ENCODE measurements around the gene NLRP10.
"Not testable (repeated sequence)": the region's sequence is repeated elsewhere in the genome, so short reads cannot be mapped to it uniquely, and the experiment has no call there.

The NLRP10 gene, protein sequence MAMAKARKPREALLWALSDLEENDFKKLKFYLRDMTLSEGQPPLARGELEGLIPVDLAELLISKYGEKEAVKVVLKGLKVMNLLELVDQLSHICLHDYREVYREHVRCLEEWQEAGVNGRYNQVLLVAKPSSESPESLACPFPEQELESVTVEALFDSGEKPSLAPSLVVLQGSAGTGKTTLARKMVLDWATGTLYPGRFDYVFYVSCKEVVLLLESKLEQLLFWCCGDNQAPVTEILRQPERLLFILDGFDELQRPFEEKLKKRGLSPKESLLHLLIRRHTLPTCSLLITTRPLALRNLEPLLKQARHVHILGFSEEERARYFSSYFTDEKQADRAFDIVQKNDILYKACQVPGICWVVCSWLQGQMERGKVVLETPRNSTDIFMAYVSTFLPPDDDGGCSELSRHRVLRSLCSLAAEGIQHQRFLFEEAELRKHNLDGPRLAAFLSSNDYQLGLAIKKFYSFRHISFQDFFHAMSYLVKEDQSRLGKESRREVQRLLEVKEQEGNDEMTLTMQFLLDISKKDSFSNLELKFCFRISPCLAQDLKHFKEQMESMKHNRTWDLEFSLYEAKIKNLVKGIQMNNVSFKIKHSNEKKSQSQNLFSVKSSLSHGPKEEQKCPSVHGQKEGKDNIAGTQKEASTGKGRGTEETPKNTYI

DNA sequence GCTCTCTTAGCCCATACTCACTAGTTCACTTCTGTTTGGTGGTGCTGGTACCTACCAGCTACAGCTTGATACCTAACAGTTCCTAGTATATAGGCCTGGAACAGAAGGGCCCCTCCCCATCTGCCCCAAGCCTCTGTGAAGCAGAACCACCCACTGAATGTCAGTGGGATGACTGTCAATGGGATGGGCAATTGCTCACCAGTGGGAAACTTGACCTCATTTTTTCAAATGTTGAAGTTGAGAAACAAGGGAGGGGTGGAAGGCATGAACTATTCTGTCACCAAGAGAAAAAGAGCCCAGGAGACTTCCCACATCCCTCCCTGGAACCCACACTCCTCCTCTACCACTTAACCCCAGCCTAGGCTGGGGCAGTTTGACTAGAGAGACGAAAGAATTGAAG lies at the start of gene NLRP10:
Gene NLRP10, minus strand, starts transcription at position 62 of the 400 bp plus-strand sequence. CDS start 1,952 bp downstream, outside the sequence.
- no peak for DNase-seq

DNA sequence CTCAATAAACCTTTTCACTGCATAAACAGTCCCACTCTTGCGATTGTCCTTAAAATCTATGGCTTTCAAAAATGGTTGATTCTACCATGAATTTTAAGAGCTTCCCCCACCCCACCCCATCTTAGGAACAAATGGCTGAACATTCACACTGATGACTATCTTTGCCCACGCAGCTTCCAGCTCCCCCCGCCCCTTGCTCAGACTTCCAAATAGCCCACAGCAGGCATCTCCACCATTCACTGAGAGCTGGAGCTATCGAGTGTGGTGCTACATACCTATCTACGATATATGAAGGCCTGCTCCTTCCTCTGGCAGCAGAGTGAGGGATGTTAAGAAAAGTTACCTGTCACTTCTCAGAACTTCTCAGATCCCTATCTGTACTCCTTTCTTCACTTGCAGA lies 48.6 kb upstream of the NLRP10 start:
- no peak for DNase-seq

DNA sequence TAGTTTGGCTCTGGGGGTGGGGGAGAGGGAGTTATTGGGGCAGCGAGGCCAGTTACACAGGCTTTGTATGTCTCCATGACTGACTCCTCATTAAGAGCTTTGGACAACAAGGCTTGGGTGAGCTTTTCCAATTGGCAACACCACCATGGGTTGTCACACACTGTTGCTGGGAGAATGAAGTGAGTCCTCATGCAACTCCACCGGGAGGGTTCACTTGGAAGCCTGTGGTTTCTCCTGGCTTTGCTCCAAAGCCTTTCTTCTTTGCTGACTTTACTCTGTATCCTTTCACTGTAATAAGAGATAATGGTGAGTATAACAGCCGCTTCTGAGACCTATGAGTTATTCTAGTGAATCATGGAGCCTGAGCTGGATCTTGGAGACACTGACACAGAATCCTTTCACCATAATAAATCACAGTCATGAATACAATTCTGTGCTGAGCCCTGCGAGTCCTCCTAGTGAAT lies 46.8 kb upstream of the NLRP10 start:
- DNase-seq: no peak

DNA sequence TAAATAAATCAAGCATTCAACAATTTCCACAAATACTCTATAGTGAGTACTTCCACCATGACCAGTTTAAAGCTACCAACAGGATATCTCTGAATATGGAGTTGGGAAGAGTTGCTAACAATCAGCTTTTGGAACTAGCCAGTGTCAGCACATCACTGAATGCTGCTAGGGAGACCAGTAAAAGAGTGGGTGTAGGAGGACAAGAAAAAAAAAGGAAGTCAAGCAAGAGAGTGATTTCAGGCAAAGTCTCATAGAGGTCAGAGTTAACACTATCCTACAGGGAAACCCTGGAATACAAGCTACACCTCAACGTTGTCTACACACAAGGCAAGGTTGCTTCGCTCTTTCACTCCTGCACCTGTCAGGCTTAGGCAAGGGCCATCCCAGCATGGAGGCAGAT lies 46.1 kb upstream of the NLRP10 start:
- DNase-seq: no peak

DNA sequence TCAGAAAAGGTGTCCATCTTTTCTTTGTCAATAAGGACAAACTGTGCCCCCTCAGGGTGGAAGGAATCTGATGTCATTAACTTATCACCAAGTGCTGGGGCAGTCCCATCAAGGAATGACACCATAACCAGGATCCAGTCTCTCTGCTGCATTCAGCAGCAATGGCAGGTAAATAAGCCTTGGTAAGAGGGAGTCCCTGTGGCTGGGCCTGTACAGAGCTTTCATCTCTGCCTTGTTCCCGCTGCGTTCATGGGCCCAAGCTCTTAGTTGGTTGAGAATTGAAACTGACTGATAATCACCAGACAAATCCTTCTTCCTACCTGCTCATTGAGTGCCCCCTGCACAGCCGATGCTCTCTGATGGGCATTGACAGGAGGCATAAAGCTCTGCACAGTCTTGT lies 44.6 kb upstream of the NLRP10 start:
- no peak for DNase-seq

DNA sequence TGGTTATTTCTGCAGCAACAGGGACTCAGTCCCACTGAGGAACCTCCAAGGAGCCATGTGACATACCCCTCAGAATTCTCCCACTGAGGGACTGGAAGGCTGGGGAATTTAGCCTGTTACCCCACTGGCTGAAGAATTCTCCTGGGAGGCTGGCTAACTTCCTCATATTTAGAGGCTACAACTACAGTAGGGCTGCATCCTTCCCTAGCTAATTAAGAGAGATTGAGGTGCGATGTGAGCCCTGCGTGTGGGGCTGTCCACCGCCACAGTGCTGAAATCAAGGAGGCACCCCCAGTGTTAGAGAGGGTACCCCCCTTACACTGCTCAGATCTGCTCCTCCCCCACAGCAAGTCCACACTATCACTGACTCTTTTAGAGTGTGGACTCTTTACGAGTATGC lies 43.0 kb upstream of the NLRP10 start:
- DNase-seq: no peak

DNA sequence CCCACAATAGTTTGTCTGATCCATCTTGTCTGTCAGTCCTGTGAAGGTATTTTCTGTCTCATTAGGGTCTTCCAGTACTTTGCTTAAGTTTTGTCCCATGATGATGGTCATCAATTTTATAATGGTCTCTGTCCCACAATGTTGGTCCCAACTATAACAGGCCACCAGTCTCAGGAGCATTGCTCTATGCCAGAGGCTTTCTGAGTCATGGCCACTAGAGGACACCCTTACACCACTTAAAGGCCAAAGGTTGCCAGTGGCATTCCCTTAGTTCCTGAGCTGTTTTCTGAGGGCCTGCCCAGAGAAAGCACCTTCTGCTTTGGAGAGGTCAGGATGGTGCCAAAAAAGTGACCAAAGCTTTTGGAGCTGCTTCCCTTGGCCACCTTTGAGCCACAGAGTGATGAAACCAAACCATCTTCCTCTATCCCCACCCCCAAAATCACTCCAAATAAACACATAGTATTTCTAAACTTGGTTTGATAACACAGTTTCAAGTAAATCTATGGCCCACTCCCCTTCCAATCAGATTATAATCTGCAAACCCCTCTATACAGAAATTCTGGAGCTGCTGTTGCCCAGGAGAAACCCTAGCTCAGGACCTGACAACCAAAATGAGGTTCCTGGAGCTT lies 41.2 kb upstream of the NLRP10 start:
- peak; percentile 69 for DNase-seq

DNA sequence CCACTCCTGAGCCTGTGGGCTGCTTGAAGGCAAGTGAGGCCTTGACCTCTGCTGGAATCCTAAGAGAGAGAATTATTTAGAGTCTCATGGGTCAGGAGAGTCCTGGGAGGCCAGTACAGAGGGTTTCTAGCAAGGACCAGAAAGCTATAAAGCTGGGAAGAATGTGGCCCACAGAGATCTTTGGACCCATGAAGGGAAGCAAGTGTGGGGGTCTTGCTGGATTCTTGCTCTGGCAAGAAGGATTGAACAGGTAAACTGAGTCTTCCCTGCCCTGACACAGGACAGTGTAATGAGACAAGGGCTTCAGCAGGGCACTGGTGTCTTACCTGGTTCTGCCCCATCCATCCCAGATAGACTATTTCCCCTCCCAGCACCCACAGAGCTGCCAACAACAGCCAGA lies 40.3 kb upstream of the NLRP10 start:
- no peak for DNase-seq

DNA sequence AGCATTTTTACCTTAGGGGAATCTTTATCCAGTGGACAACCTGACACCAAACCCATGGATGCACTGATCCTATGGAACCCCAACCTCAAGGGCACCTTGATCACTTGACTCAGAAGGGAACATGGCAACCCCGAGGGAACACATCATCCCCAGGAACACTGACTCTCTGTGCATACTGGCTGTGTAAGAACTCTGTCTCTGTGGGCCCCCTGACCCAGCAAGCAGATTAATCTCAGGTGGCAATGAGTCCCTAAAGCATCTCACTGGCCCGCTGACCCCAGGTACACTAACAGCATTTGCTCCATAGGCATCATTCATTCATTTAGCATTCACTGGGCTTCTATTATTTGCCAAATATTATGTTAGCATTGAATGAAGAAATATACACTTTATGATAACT lies 38.8 kb upstream of the NLRP10 start:
- DNase-seq: no peak

DNA sequence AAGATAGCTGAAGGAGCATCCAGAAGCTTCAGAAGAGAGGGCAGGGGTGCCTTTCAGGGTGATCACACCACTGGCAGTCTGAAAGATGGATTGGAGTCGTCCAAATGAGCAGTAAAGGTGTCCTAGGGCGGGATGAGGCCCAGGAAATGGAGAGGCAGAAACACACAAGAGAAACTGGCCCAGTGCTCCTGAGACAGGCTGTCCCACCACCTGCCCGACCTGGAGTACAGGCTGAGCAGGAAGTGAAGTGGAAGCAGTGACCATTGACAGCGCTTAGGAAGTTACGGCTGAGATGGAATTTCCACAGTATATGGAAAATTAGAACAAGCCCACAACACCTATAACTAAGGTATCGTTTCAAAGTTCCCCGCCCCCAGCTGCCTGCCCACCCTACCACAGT lies 37.9 kb upstream of the NLRP10 start:
- no peak for DNase-seq

DNA sequence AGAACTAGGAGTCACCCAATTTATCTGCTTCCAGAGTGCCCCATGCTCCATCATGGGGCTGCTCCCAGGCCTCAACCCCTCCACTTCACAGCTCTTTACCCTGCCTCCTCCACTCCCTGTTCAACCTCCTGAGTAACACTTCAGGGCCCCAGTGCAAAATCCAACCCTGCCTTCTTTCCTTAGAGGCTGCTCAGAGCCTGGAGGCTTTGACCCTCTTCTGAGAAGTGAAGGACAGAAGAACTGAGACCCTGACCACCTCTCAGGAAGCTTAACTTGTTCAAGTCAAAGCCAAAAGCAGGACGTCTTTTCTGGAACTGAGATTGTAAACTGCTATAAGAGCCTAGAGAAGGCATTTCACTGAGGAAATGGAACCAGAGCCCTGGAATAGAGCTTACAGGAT lies 37.4 kb upstream of the NLRP10 start:
- DNase-seq: no peak

DNA sequence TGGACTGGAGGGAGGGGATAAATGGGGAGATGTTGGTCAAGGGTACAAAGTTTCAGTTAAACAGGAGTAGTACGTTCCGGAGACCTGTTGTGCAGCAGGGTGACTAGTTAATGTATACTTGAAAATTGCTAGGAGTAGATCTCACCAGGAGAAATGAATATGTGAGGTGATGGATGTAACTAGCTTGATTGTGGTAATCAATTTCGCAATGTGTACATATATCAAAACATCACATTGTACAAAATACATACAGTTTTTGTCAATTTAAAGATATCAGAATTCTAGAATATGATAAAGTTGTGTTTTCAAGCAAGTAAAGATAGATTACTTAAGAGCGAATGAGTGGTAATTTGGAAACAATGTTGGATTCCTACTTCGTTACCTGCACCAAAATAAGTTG lies 35.1 kb upstream of the NLRP10 start:
- no peak for DNase-seq

DNA sequence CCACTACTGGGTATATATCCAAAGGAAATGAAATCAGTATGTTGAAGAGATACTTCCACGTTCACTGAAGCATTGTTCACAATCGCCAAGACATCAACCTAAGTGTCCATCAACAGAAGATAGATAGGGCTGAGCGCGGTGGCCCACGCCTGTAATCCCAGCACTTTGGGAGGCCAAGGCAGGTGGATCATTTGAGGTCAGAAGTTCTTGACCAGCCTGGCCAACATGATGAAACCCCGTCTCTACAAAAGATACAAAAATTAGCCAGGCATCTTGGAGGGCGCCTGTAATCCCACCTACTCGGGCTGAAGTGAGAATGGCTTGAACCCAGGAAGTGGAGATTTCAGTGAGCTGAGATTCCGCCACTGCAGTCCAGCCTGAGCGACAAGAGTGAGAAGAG lies 34.5 kb upstream of the NLRP10 start:
- no peak for DNase-seq

DNA sequence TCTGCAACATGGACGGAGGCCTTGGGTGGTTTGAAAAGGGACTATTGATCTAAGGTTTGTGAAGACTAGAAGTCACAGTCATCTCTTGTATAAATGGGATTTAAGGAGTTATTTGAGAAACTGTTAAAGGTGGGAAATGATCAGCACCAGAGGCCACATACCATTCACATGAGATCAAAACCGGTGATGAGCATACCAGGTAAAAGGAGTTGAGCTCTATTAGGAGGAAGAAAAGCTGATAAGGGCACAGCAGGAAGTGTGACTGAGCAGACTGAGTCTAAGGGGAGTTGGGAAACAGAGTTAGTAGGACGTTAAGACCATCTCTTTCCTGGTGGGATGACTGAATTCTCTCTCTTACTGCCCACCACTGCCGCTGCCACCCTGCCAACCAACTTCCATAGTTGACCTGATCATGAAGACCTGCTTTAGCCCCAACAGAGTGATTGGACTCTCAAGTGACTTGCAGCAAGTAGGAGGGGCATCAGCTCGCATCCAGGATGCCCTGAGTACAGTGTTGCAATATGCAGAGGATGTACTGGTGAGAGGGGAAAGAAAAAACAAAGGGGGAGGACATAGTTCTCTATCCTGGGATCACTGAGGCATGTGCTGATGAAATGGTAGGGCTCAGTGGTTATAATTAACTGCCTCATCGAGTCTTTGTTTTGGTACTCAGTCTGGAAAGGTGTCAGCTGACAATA lies 29.5 kb upstream of the NLRP10 start:
- DNase-seq: no peak

DNA sequence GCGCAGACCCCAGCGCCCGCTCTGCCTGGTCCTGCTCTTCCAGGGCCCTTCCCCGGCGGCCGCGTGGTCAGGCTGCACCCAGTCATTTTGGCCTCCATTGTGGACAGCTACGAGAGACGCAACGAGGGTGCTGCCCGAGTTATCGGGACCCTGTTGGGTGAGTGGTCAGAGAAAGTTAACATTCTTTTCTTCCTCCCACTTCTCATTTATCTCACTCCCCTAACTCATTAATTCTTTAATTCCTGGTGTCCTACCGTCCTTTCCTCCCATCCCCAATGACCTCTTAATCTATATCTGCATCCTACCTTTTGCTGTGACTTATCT lies 22.3 kb upstream of the NLRP10 start:
- not testable (repeated sequence) for DNase-seq

DNA sequence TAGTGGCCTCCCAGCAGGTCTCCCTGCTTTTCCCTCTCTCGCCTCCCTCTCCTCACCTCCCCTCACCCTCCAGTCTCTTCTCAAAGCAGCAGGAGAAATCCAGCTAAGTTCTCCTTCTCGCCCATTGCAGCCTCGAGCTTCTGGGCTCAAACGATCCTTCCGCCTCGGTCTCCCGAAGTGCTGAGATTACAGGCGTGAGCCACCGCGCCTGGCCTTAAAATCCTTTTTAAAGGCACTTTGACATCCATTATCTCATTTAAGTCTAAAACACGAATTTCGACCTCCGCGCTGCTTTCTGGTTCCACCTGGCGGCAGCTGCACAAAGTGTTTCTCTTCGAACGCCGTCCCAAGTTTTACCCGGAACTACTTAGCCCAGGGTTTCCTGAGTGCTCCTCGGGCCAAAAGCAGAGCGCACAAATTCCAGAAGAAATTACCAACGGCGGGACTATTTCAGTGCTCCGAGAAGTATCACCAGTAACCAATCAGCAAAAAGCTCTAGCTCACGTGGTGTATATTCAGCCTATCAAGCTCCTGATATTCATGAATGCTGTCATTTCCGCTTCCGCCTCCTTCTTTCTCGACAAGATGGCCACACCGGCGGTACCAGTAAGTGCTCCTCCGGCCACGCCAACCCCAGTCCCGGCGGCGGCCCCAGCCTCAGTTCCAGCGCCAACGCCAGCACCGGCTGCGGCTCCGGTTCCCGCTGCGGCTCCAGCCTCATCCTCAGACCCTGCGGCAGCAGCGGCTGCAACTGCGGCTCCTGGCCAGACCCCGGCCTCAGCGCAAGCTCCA lies 21.7 kb upstream of the NLRP10 start, which contains the start of gene EIF3F:
Gene EIF3F, plus strand, starts transcription at position 570 of the 792 bp plus-strand sequence. Its CDS starts 16 bp downstream, at position 586.
- peak; percentile 97 for DNase-seq

DNA sequence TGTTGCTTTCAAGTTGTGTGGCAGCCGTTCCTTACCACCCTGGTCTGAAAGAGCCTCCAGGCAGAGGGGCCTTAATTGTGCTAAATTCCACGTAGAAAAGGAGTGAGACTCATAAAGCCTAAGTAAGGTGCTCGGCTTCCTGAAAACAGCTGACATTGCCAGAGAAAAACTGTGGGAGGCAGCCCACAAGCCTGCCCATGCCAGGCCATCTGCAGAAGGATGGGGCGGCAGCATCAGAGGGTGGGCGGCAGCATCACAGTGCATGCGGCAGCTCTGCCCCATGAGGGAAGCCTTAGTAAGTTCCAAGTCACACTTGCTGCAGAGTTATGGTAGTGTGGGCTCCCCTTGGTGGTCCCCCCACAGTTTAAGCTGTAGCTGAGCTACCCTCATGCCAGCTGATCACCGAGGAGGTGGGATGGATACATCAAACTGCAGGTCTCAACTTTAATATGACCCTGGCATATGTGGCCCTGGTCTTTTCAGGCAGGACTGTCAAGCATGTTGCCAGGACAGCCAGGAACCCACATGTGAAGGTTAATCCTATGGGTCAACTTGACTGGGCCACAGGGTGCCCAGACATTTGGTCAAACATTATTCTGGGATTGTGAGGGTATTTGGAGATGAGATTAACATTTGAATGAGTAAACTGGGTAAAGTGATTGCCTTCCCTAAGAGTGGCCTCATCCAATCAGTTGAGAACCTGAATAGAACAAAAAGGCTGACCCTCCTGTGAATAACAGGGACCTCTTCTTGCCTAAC lies 18.8 kb upstream of the NLRP10 start:
- no peak for DNase-seq

DNA sequence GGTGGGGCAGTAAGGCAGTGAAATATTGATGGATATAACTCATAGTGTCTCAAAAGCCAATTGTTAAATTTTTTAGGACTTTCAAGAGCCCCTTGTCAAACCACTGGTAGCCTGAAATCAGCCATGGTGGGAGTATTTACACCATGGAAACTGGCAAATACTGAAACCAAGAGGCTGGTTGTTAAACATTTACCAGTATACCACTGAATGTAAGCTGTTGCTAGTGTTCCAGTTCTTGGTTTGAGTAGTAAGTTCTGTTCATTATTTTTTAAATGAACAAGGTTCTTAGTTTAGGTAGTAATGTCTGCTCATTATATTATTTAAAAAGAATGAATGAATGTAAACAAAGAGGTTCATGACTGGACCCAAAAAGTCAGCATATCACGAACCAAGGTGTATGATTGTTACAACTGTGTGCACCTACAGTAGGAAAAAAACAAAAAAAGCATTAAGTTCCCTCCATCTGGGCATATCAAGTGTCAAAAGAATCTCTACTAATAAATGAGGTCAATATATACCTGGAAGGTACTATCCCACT lies 17.4 kb upstream of the NLRP10 start:
- no peak for DNase-seq

DNA sequence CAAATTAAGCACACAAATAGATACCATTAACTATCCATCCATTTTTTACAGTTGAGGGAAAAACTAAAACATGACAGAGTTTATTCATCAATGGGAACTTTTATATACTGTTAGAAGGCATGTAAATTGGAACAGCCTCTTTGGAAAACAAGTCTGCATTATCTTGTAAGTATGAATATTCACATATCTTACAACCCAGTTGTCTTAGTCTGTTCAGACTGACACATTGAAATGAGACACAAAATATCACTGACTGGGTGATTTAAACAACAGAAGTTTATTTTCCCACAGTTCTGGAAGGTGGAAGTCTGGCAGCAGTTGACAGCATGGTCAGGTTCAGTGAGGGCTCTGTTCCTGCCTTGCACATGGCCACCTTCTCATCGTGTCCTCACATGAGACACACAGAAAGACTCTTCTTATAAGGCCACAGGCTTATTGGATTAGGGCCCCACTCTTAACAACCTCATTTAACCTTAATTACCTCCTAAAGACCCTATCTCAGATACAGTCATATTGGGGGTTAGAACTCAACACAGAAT lies 16.4 kb upstream of the NLRP10 start:
- no peak for DNase-seq

DNA sequence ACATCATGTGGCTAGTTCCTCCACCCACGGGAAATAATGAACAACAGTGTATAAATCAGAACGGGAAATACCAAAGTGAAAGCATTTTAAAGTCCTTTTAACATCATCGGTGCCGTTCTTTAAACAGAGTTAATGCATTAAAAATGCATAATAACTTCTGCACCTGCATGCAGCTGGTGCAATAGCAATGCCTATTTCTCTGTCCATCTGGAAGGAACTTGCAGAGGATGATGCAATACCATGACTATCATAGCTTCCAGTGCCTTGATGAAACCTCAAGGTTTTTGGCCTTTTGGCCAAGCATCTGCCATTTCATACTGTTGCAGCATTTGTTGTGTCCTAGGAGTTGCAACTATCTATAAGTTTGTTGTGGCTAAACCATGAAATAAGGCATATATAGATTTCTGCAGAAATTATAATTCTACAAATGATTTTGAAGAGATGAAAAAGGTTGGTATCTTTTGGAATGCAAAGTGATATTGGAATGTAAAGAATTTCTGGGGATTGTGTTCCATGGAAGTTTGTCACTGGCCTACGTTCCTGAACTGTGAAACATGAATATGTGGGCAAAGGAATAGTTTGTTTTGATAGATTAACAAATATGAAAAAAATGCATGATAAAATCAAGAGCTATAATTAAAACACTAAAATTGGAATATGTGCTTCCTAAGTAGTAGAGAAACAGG lies 12.1 kb upstream of the NLRP10 start:
- no peak for DNase-seq

DNA sequence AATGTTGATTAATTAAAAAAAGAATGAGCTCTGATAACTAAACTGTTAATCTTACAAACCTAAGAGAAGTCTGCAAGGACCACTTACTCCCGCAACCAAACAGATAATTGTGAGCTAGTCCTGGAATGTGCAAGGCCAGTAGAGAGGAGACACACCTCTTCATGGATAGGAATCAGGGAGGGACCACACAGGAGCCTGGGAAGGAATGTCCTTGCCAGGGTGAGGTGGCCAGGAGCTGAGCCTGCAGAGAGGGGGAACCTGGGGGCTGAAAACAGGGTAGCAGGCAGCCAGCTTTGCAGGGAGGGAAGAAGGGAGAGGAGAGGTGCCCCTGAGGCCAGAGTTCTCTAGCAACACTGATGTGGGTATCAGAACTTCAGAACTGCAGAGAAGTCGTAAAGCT lies 9.4 kb upstream of the NLRP10 start:
- DNase-seq: no peak
